Endodermal cell (in vitro differentiated cells): ENCODE measurements around the gene NSG2. TPM values are rescaled to one million over a fixed set of nuclear protein-coding genes. Genes with fewer than 3 reads are reported as not detected.

Source experiments
- DNase-seq: peaks from one replicate; pipeline ENCODE4 v3.0.0-alpha.2; 2017
- H3K27ac ChIP-seq: 2 replicates; pipeline ENCODE4 v1.5.1; 2013; ENCODE audit warnings: mild to moderate bottlenecking, low read depth, low read length, moderate library complexity
- H3K27me3 ChIP-seq: 2 replicates; pipeline ENCODE4 v1.6.1; 2013; ENCODE audit warnings: mild to moderate bottlenecking, low read length, moderate library complexity; ENCODE audit not compliant: insufficient read depth, control insufficient read depth, poor library complexity, severe bottlenecking
- H3K36me3 ChIP-seq: 2 replicates; pipeline ENCODE4 v1.7.0; 2013; ENCODE audit warnings: mild to moderate bottlenecking, low read length, moderate library complexity; ENCODE audit not compliant: control insufficient read depth, insufficient read depth
- H3K4me1 ChIP-seq: one replicate; pipeline ENCODE4 v1.7.0; 2013; ENCODE audit warnings: low read length; ENCODE audit not compliant: control insufficient read depth, insufficient read depth
- H3K4me3 ChIP-seq: 2 replicates; pipeline ENCODE4 v1.5.1; 2013; ENCODE audit warnings: mild to moderate bottlenecking, low read length, moderate library complexity
- H3K9ac ChIP-seq: 2 replicates; pipeline ENCODE4 v1.6.1; 2013; ENCODE audit warnings: mild to moderate bottlenecking, low read length, moderate library complexity; ENCODE audit not compliant: poor library complexity, severe bottlenecking; ENCODE audit errors: extremely low read depth
- H3K9me3 ChIP-seq: 2 replicates; pipeline ENCODE4 v1.6.1; 2013; ENCODE audit warnings: mild to moderate bottlenecking, low read length, moderate library complexity; ENCODE audit not compliant: control insufficient read depth
- H3K27ac Mint-ChIP-seq: 2 replicates; pipeline ENCODE4 v1.8.0; 2020; ENCODE audit warnings: mixed read lengths
- H3K27me3 Mint-ChIP-seq: 2 replicates; pipeline ENCODE4 v1.8.0; 2021; ENCODE audit warnings: mild to moderate bottlenecking, mixed read lengths; ENCODE audit not compliant: insufficient read depth
- H3K36me3 Mint-ChIP-seq: 2 replicates; pipeline ENCODE4 v1.8.0; 2020; ENCODE audit warnings: low read depth, mixed read lengths
- H3K4me1 Mint-ChIP-seq: 2 replicates; pipeline ENCODE4 v1.8.0; 2020; ENCODE audit warnings: mixed read lengths
- H3K4me3 Mint-ChIP-seq: 2 replicates; pipeline ENCODE4 v1.8.0; 2020; ENCODE audit warnings: mild to moderate bottlenecking, moderate library complexity, mixed read lengths
- H3K9me3 Mint-ChIP-seq: 2 replicates; pipeline ENCODE4 v1.8.0; 2020; ENCODE audit warnings: mild to moderate bottlenecking, mixed read lengths
- CTCF ChIP-seq: fragments of 200-600 bp; sonication (generic); conservative IDR thresholded peaks from 2 replicates; pipeline ENCODE4 v1.5.0; 2021; ENCODE audit warnings: antibody characterized with exemption, mild to moderate bottlenecking
- WGBS, 2 experiments: methylation state at CpG; one replicate each; pipeline versions ENCODE4 v1.1.5 to v1.1.7; 2013; ENCODE audit warnings: missing lambda C conversion rate in 2 of 2, mixed read lengths in 1 of 2; ENCODE audit not compliant: insufficient coverage in 1 of 2, insufficient read length in 1 of 2; 5-methylcytosine and 5-hydroxymethylcytosine counted together
- total RNA-seq, 2 donors: library from RNA; stranded (reverse); fragmentation: NEBNext Ultra II Directional in 1 of 2; extraction: Animal tissue kit (Norgen Biotek cat#: 25700) in 1 of 2; gene quantifications; 2 replicates in 1 of 2; 3 replicates in 1 of 2; pipeline ENCODE4 v1.2.1, GENCODE V29; 2021

The NSG2 gene
- total RNA-seq, 2 donors from 2014 or later, result not detected

- Histone ChIP-seq H3K36me3 (no peaks in the 10 kb centered on the region), H3K27me3 (peaks cover 7% of the 10 kb centered on the region), H3K4me3 (no peak overlapping the region), H3K9ac (no peak overlapping the region), H3K4me1 (no peaks in the 10 kb centered on the region), H3K27ac (no peak overlapping the region), H3K9me3 (no peaks in the 10 kb centered on the region)
- no peak overlapping the region for H3K27ac Mint-ChIP-seq
- WGBS, 2 experiments, result 87 to 93% methylated on average over 3 to 6 of the region's 6 CpGs
- no peak overlapping the region for H3K4me3 Mint-ChIP-seq
- peaks cover 21% of the 10 kb centered on the region for H3K27me3 Mint-ChIP-seq
- no peaks in the 10 kb centered on the region for H3K36me3 Mint-ChIP-seq
- no peak for TF ChIP-seq CTCF
- no peaks in the 10 kb centered on the region for H3K9me3 Mint-ChIP-seq
- H3K4me1 Mint-ChIP-seq, result no peaks in the 10 kb centered on the region
- no peak for DNase-seq
Observed at GRCh38 chr5:174044466-174045254, 846 bp upstream of the NSG2 start.

- TF ChIP-seq CTCF, result no peak
- no peaks in the 10 kb centered on the region for H3K9me3 Mint-ChIP-seq
- Histone ChIP-seq H3K4me1 (no peaks in the 10 kb centered on the region), H3K27me3 (peaks cover 7% of the 10 kb centered on the region), H3K27ac (no peak overlapping the region), H3K9ac (no peak overlapping the region), H3K4me3 (no peak overlapping the region), H3K36me3 (no peaks in the 10 kb centered on the region), H3K9me3 (no peaks in the 10 kb centered on the region)
- no peaks in the 10 kb centered on the region for H3K36me3 Mint-ChIP-seq
- H3K4me3 Mint-ChIP-seq, result no peak overlapping the region
- no peaks in the 10 kb centered on the region for H3K4me1 Mint-ChIP-seq
- no peak for DNase-seq
- 86 to 90% methylated on average over 2 to 5 of the region's 5 CpGs for WGBS, 2 experiments
- H3K27ac Mint-ChIP-seq, result no peak overlapping the region
- peaks cover 30% of the 10 kb centered on the region for H3K27me3 Mint-ChIP-seq
Observed at GRCh38 chr5:174046558-174046957, 1.1 kb downstream of the NSG2 start.

- H3K4me3 ChIP-seq, result no peak overlapping the region
- DNase-seq, result no peak
- H3K9ac ChIP-seq, result no peak overlapping the region
- H3K27me3 Mint-ChIP-seq, result peaks cover 30% of the 10 kb centered on the region
- no peaks in the 10 kb centered on the region for H3K36me3 Mint-ChIP-seq
- no peaks in the 10 kb centered on the region for H3K4me1 Mint-ChIP-seq
- H3K9me3 ChIP-seq, result no peaks in the 10 kb centered on the region
- TF ChIP-seq CTCF, result no peak
- no peaks in the 10 kb centered on the region for H3K36me3 ChIP-seq
- no peaks in the 10 kb centered on the region for H3K4me1 ChIP-seq
- H3K27ac ChIP-seq, result no peak overlapping the region
- no peak overlapping the region for H3K27ac Mint-ChIP-seq
- H3K27me3 ChIP-seq, result peaks cover 7% of the 10 kb centered on the region
- H3K9me3 Mint-ChIP-seq, result no peaks in the 10 kb centered on the region
- no peak overlapping the region for H3K4me3 Mint-ChIP-seq
- WGBS, 2 experiments, result 80 to 84% methylated on average over 3 to 4 of the region's 4 CpGs
Observed at GRCh38 chr5:174047472-174048099, 2.1 kb downstream of the NSG2 start.
